ENCODE measurements around the gene PRKG1. TPM values are rescaled to one million over a fixed set of nuclear protein-coding genes. Genes with fewer than 3 reads are reported as not detected.

PRKG1 gene
- total RNA-seq, 1 experiment from 2014 or later: 7.4 TPM

DNA sequence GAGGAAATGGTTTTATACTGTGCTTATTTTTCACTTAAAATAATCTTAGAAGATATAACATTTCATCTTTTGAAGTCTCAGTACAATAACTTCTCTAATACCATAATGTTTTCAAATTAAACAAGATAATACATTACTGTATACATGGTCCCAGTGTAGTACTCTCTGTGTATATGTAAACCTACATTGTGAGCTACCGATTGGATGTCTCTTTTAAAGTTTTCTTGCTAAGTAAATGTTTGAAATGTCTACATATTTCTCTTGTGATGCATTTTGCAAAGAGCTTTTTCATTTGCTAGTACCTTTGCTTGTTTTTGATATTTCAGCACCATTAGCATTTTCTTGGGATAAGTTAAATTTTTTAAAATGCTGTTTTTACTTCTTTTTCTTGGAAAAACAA, 94.8 kb downstream of the PRKG1 start:
- H3K4me3 ChIP-seq (ENCODE audit: low read length): no peak overlapping the region
- H3K9me3 ChIP-seq (ENCODE audit: low read length): no peaks in the 10 kb centered on the region
- intact Hi-C loops (cut with micrococcal nuclease): no loop called here
- BruUV-seq (replicated peaks): no TSS peak
- H3K4me1 ChIP-seq (ENCODE audit: insufficient read depth, low read length): peaks cover 31% of the 10 kb centered on the region
- H4K20me1 ChIP-seq (ENCODE audit: low read length): no peaks in the 10 kb centered on the region
- TF ChIP-seq EZH2 (IDR thresholded peaks at IDR 0.05; ENCODE audit: low read length, unreplicated experiment) (no peak), EZH2phosphoT487 (IDR thresholded peaks at IDR 0.05; ENCODE audit: borderline replicate concordance, low read length) (no peak)
- TF ChIP-seq, protein P1, sequence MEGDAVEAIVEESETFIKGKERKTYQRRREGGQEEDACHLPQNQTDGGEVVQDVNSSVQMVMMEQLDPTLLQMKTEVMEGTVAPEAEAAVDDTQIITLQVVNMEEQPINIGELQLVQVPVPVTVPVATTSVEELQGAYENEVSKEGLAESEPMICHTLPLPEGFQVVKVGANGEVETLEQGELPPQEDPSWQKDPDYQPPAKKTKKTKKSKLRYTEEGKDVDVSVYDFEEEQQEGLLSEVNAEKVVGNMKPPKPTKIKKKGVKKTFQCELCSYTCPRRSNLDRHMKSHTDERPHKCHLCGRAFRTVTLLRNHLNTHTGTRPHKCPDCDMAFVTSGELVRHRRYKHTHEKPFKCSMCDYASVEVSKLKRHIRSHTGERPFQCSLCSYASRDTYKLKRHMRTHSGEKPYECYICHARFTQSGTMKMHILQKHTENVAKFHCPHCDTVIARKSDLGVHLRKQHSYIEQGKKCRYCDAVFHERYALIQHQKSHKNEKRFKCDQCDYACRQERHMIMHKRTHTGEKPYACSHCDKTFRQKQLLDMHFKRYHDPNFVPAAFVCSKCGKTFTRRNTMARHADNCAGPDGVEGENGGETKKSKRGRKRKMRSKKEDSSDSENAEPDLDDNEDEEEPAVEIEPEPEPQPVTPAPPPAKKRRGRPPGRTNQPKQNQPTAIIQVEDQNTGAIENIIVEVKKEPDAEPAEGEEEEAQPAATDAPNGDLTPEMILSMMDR (conservative IDR thresholded peaks at IDR 0.05; ENCODE audit: low read depth, low read length): no peak
- H3F3A ChIP-seq (ENCODE audit: low read length, unreplicated experiment): peaks cover 5% of the 10 kb centered on the region
- ATAC-seq (no peak), DNase-seq (no peak)
- no peak overlapping the region for H3K27ac ChIP-seq (ENCODE audit: low read length)
- H3K36me3 ChIP-seq (ENCODE audit: low read depth, low read length): no peaks in the 10 kb centered on the region
- POLR2A ChIA-PET (ENCODE audit: unreplicated experiment): interaction anchor here (0.6 kb wide), 1 partner anchor 584 kb away, joined by 4 read pairs; no protein-coding TSS in a partner anchor
- no peak overlapping the region for H3K4me2 ChIP-seq (ENCODE audit: low read length)
- CTCF ChIA-PET: no interaction called here
- no peaks in the 10 kb centered on the region for H3K79me2 ChIP-seq (ENCODE audit: low read length)
- H3K27me3 ChIP-seq (ENCODE audit: low read length): no peaks in the 10 kb centered on the region
- no peak overlapping the region for H3K9ac ChIP-seq (ENCODE audit: low read length)
- H3K9me2 ChIP-seq (replicated peaks; ENCODE audit: low read length): no peaks in the 10 kb centered on the region
- no peak overlapping the region for H2AFZ ChIP-seq (ENCODE audit: low read length)

DNA sequence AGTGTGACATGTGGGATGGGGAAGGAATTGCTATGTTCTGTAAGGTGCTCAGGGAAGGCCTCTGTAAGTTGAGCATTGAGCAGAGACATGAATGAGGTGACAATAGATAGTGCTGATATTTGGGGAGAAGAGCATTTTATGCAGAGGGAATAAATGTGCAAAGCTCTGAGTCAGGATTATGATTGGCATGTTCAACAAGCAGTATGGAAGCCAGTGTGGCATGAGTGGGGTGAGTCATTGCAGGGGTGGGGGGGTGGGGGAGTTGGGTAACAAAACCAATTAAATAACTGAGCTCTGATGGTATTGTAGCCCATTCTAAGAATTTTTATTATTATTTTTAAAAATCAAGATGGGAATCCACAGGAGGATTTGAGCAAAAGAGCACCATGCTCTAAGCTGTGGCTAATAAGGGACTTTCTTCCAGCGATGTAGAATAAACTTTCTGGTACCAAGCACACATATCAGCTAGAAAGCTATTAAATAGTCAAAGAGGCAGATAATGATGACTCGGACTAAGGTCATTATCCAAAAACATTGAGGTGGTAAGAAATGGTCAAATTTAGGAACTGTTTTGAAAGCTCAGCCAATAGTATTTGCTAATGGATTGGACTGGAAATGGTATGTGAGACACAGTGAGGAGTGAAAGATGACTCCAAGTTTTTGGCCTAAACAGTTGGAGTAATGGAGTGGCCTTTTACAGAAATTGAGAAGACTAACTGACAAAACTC, 96.4 kb downstream of the PRKG1 start:
- Histone ChIP-seq H3K79me2 (ENCODE audit: low read length) (no peaks in the 10 kb centered on the region), H3K27ac (ENCODE audit: low read length) (peak overlapping the region; percentile 2), H3K4me3 (ENCODE audit: low read length) (no peak overlapping the region), H3K4me2 (ENCODE audit: low read length) (peak overlapping the region; percentile 41), H3K9me2 (replicated peaks; ENCODE audit: low read length) (no peaks in the 10 kb centered on the region), H2AFZ (ENCODE audit: low read length) (no peak overlapping the region), H3K27me3 (ENCODE audit: low read length) (no peaks in the 10 kb centered on the region), H3K9me3 (ENCODE audit: low read length) (no peaks in the 10 kb centered on the region), H3K9ac (ENCODE audit: low read length) (no peak overlapping the region), H4K20me1 (ENCODE audit: low read length) (no peaks in the 10 kb centered on the region), H3F3A (ENCODE audit: low read length, unreplicated experiment) (peaks cover 5% of the 10 kb centered on the region), H3K4me1 (ENCODE audit: insufficient read depth, low read length) (peaks cover 31% of the 10 kb centered on the region), H3K36me3 (ENCODE audit: low read depth, low read length) (no peaks in the 10 kb centered on the region)
- ATAC-seq (peak; percentile 75), DNase-seq (peak; percentile 87)
- no TSS peak for BruUV-seq (replicated peaks)
- POLR2A ChIA-PET (ENCODE audit: unreplicated experiment): interaction anchor here (0.6 to 1.4 kb wide), 3 partner anchors 24 to 211 kb away, joined by 3 to 12 read pairs (median 8); partner anchors contain the start of gene PRKG1
- intact Hi-C loops (cut with micrococcal nuclease): loop anchor here (2.0 kb wide), 1 partner anchor 210 kb away; no protein-coding TSS in a partner anchor
- CTCF ChIA-PET: interaction anchor here (0.5 to 1.1 kb wide), 2 partner anchors 97 to 357 kb away, joined by 4 to 11 read pairs; partner anchors contain the start of gene PRKG1
- TF ChIP-seq, protein P1 (conservative IDR thresholded peaks at IDR 0.05; ENCODE audit: low read depth, low read length): no peak
- TF ChIP-seq EZH2phosphoT487 (IDR thresholded peaks at IDR 0.05; ENCODE audit: borderline replicate concordance, low read length): no peak
- TF ChIP-seq EZH2 (IDR thresholded peaks at IDR 0.05; ENCODE audit: low read length, unreplicated experiment): no peak

DNA sequence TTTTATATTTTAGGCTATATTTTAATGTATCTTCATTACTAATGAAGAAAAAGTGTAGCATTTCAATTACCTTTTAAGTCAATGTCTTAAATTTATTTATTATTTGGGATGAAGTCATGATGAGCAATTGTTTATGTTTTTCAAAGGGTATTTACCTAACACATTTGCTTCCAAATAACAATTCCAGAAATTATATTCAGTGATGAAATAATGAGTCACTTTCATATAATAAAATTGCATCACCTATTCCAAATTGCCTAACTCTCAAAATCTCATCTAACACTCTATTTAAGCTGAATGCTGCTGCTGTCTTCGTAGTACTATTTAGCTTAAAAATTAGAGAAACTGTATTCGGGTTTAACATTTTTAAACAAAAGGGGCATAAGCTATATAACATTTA, 97.7 kb downstream of the PRKG1 start:
- Histone ChIP-seq H3K9me3 (ENCODE audit: low read length) (no peaks in the 10 kb centered on the region), H3K9me2 (replicated peaks; ENCODE audit: low read length) (no peaks in the 10 kb centered on the region), H4K20me1 (ENCODE audit: low read length) (no peaks in the 10 kb centered on the region), H3K27ac (ENCODE audit: low read length) (no peak overlapping the region), H3F3A (ENCODE audit: low read length, unreplicated experiment) (peaks cover 5% of the 10 kb centered on the region), H2AFZ (ENCODE audit: low read length) (no peak overlapping the region), H3K4me3 (ENCODE audit: low read length) (no peak overlapping the region), H3K27me3 (ENCODE audit: low read length) (no peaks in the 10 kb centered on the region), H3K4me1 (ENCODE audit: insufficient read depth, low read length) (peaks cover 37% of the 10 kb centered on the region), H3K36me3 (ENCODE audit: low read depth, low read length) (no peaks in the 10 kb centered on the region), H3K4me2 (ENCODE audit: low read length) (no peak overlapping the region), H3K79me2 (ENCODE audit: low read length) (no peaks in the 10 kb centered on the region), H3K9ac (ENCODE audit: low read length) (no peak overlapping the region)
- no TSS peak for BruUV-seq (replicated peaks)
- ChIA-PET POLR2A (ENCODE audit: unreplicated experiment) (interaction anchor here (0.6 kb wide), 1 partner anchor 35 kb away, joined by 6 read pairs; no protein-coding TSS in a partner anchor), CTCF (no interaction called here)
- TF ChIP-seq EZH2 (IDR thresholded peaks at IDR 0.05; ENCODE audit: low read length, unreplicated experiment) (no peak), EZH2phosphoT487 (IDR thresholded peaks at IDR 0.05; ENCODE audit: borderline replicate concordance, low read length) (no peak)
- TF ChIP-seq, protein P1 (conservative IDR thresholded peaks at IDR 0.05; ENCODE audit: low read depth, low read length): no peak
- intact Hi-C loops (cut with micrococcal nuclease): loop anchor here (1.0 to 2.0 kb wide), 2 partner anchors 98 to 209 kb away; partner anchors contain the start of gene PRKG1
- DNase-seq (peak; percentile 85), ATAC-seq (peak; percentile 14)
